ENCODE data around the gene ELK3. TPM values are rescaled to one million over a fixed set of nuclear protein-coding genes. Genes with fewer than 3 reads are reported as not detected.

The ELK3 gene
- total and polyA plus RNA-seq, 10 donors: 14.5 to 92.7 (median 52.9) TPM

DNA sequence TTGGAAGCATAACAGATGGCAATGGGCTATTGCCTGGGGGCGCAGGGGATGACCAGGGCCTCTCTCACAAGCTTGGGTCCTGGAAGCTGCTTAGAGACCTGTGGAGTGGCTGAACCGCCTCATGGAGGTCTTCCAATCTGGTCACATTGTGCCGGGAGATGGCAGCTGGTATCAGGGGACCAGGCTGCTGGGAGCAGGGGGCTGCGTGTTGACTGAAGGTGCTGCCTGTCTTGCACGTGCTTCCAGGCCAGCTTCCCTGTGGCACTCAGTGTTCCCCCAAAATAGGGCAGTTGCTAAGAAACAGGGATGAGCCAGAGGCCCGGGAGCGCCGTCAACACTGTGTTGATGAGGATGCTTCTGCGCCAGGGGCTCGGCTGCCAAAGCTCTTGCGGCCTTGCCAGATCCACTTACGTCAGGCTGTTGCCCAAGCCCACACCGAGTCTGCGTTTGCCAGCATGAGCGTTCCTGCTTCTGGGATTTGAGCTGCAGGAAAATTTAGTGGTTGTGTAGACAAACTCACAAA is 39.8 kb downstream of the ELK3 start:
- WGBS, 5 donors: 69 to 81% (median 75%) methylated on average over 14 to 15 of the region's 15 CpGs
- H3K4me1 ChIP-seq: peaks cover 17 to 64% (median 47%) of the 10 kb centered on the region in 6 donors
- no peak for TF ChIP-seq POLR2A (IDR thresholded peaks at IDR 0.05)
- peak; percentile 51 to 68 (median 57) for TF ChIP-seq POLR2AphosphoS5 (IDR thresholded peaks at IDR 0.05)
- H3K27ac ChIP-seq: peak overlapping the region in 4 of 8 donors; percentile 5 to 53 (median 30)
- intact Hi-C loops (cut with DNase I; ENCODE audit: low total_unique reads): no loop called here
- H3K27me3 ChIP-seq (replicated peaks in 1 of 7): no peaks in the 10 kb centered on the region
- peaks cover 0 to 74% (median 4%) of the 10 kb centered on the region in 6 donors for H3K36me3 ChIP-seq
- H3K4me3 ChIP-seq: no peak overlapping the region
- DNase-seq: peak; percentile 75
- H3K9me3 ChIP-seq: no peaks in the 10 kb centered on the region

DNA sequence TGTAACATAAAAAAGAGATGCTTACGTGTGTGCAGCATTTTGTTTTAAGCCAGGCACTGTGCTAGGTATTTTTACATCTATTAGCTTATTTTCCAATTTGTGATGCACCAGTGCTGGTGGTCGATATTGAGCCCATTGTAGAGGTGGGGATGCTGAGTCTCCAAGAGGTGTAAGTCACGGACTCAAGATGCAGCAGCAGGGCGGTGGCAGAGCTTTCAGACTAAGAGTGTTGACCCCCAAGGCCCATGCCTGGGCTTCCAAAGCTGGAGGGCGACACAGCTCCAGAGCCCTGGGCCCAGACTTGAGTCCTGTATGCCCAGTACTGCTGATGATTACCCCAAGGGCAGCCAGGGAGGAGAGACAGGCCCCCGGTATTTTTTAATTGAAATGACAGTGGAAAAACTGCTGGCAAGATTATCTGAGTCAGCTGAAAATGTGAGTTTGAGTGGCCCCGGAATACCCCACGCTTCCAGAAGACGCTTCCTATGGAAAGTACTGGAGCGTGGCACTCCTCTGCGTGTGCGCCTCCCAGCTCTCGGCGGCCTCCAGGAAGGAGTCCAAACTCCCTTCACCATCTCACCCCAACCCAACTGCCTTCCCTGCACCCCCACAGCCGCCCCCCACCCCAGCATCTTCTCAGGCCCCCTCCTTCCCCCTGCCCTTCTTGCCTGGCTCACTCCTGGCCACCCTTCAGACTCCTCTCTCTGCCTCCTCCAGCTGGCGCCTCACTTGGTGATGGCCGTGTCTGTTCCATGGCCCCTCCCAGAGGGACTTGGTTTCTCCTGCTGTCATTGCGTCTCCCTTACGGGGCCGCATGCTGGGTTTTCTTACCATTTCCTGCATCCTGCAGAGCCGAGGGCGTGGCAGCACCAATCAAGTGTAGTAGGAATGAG is 40.7 kb downstream of the ELK3 start:
- Histone ChIP-seq H3K9me3 (no peaks in the 10 kb centered on the region), H3K4me3 (no peak overlapping the region), H3K36me3 (peaks cover 0 to 73% (median 4%) of the 10 kb centered on the region in 6 donors), H3K4me1 (peaks cover 17 to 73% (median 55%) of the 10 kb centered on the region in 6 donors), H3K27ac (peak overlapping the region in 4 of 8 donors; percentile 5 to 53 (median 18)), H3K27me3 (replicated peaks in 1 of 7) (no peaks in the 10 kb centered on the region)
- DNase-seq: peak; percentile 47
- WGBS, 5 donors: 78 to 92% (median 84%) methylated on average over 22 of the region's 22 CpGs
- TF ChIP-seq CTCF (IDR thresholded peaks at IDR 0.05 in 8 of 11, conservative IDR thresholded peaks at IDR 0.05 in 3 of 11): no peak
- TF ChIP-seq POLR2AphosphoS5 (IDR thresholded peaks at IDR 0.05): peak in 1 of 3 donors; percentile 17
- TF ChIP-seq POLR2A (IDR thresholded peaks at IDR 0.05): no peak
- intact Hi-C loops (cut with DNase I; ENCODE audit: low total_unique reads): no loop called here

GRCh38 chr12:96235484-96235826 is 41.3 kb downstream of the ELK3 start:
- Histone ChIP-seq H3K9me3 (no peaks in the 10 kb centered on the region), H3K4me1 (peaks cover 17 to 79% (median 60%) of the 10 kb centered on the region in 6 donors), H3K27me3 (replicated peaks in 1 of 7) (no peaks in the 10 kb centered on the region), H3K27ac (peak overlapping the region in 2 of 8 donors; percentile 5 to 10), H3K4me3 (no peak overlapping the region), H3K36me3 (peaks cover 0 to 68% (median 3%) of the 10 kb centered on the region in 6 donors)
- TF ChIP-seq CTCF (IDR thresholded peaks at IDR 0.05 in 8 of 11, conservative IDR thresholded peaks at IDR 0.05 in 3 of 11) (no peak), POLR2AphosphoS5 (IDR thresholded peaks at IDR 0.05) (peak in 1 of 3 donors; percentile 13), POLR2A (IDR thresholded peaks at IDR 0.05) (no peak)
- intact Hi-C loops (cut with DNase I; ENCODE audit: low total_unique reads): no loop called here
- 68 to 88% (median 73%) methylated on average over 5 of the region's 5 CpGs for WGBS, 5 donors
- no peak for DNase-seq

DNA sequence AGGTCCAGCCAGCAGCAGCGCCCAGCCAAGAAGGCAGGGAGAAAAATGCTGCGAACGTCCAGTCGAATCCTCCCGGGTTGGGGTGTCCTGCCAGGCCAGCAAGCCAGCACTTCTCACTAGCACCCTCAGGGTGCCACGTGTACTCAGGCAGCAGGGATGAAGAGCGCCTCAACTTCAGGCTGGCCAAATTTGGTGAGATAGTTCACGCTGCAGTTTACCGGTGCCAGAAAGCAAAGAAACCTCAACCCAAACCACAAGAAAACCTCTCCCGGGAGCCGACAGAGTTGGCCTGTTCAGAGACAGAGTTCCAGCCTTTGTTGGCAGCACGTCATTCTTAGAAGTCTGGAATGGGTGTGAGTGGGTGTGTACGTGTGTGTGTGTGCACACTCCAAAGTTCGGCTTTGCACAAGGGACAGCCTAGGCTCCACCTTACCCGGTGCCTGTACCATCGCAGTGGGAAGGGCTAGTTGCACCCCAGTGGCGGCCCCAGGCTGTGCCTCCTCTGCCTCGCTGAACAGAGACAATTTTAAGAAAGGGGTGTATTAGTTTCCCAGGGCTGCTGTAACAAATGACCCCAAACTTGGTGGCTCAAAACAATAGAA is 42.1 kb downstream of the ELK3 start:
- no peaks in the 10 kb centered on the region for H3K27me3 ChIP-seq (replicated peaks in 1 of 7)
- no peak overlapping the region for H3K4me3 ChIP-seq
- intact Hi-C loops (cut with DNase I; ENCODE audit: low total_unique reads): no loop called here
- H3K36me3 ChIP-seq: peaks cover 0 to 59% (median 0%) of the 10 kb centered on the region in 6 donors
- H3K9me3 ChIP-seq: no peaks in the 10 kb centered on the region
- peak overlapping the region in 5 of 8 donors; percentile 6 to 71 (median 59) for H3K27ac ChIP-seq
- DNase-seq: peak; percentile 45
- TF ChIP-seq CTCF (IDR thresholded peaks at IDR 0.05 in 8 of 11, conservative IDR thresholded peaks at IDR 0.05 in 3 of 11) (no peak), POLR2A (IDR thresholded peaks at IDR 0.05) (no peak), POLR2AphosphoS5 (IDR thresholded peaks at IDR 0.05) (no peak)
- 62 to 72% (median 67%) methylated on average over 18 of the region's 18 CpGs for WGBS, 5 donors
- peaks cover 17 to 88% (median 69%) of the 10 kb centered on the region in 6 donors for H3K4me1 ChIP-seq

Data from spleen (tissue), 11 donors.